Measurements from ENCODE around the gene WDR81.
"Not testable (repeated sequence)": the region's sequence is repeated elsewhere in the genome, so short reads cannot be mapped to it uniquely, and the experiment has no call there.

Gene WDR81

GRCh38 chr17:1730326-1731193, 6.1 kb downstream of the WDR81 start:
- peak; percentile 69 for DNase-seq (ENCODE audit: low spot score)

GRCh38 chr17:1731194-1731506, 6.6 kb downstream of the WDR81 start:
- no peak for DNase-seq (ENCODE audit: low spot score)

GRCh38 chr17:1732241-1732832, 7.8 kb downstream of the WDR81 start:
- no peak for DNase-seq (ENCODE audit: low spot score)

GRCh38 chr17:1732833-1733321, 8.4 kb downstream of the WDR81 start:
- no peak for DNase-seq (ENCODE audit: low spot score)

- DNase-seq (ENCODE audit: low spot score) = no peak
Measured at GRCh38 chr17:1733759-1734158, 9.3 kb downstream of the WDR81 start.

GRCh38 chr17:1735418-1735817, 10.9 kb downstream of the WDR81 start:
- DNase-seq (ENCODE audit: low spot score) = no peak

GRCh38 chr17:1735834-1736347, 11.4 kb downstream of the WDR81 start:
- no peak for DNase-seq (ENCODE audit: low spot score)

GRCh38 chr17:1736348-1737281, 12.1 kb downstream of the WDR81 start:
- DNase-seq (ENCODE audit: low spot score) = no peak

GRCh38 chr17:1737531-1738291, 13.2 kb downstream of the WDR81 start:
- no peak for DNase-seq (ENCODE audit: low spot score)

- DNase-seq (ENCODE audit: low spot score) = not testable (repeated sequence)
Measured at GRCh38 chr17:1741899-1742298, 17.4 kb downstream of the WDR81 start.

- DNase-seq (ENCODE audit: low spot score) = no peak
Measured at GRCh38 chr17:1742371-1743087, 18.0 kb downstream of the WDR81 start, which contains the start of gene SERPINF2. Gene SERPINF2, plus strand, starts transcription at chr17:1742871. Its CDS starts 2,125 bp downstream, at chr17:1744996.

GRCh38 chr17:1743088-1743439, 18.6 kb downstream of the WDR81 start:
- DNase-seq (ENCODE audit: low spot score) = no peak

GRCh38 chr17:1744551-1745512, 20.3 kb downstream of the WDR81 start:
- no peak for DNase-seq (ENCODE audit: low spot score)

- no peak for DNase-seq (ENCODE audit: low spot score)
Measured at GRCh38 chr17:1745513-1746020, 21.1 kb downstream of the WDR81 start.

GRCh38 chr17:1746975-1747543, 22.6 kb downstream of the WDR81 start:
- DNase-seq (ENCODE audit: low spot score) = peak; percentile 25

GRCh38 chr17:1750628-1751027, 26.1 kb downstream of the WDR81 start:
- DNase-seq (ENCODE audit: low spot score) = no peak

- no peak for DNase-seq (ENCODE audit: low spot score)
Measured at GRCh38 chr17:1752425-1753262, 28.1 kb downstream of the WDR81 start.
